WTC11 (cell line): ENCODE data around the gene CCNH. TPM values are rescaled to one million over a fixed set of nuclear protein-coding genes. Genes with fewer than 3 reads are reported as not detected.

Experiments used
- ATAC-seq: fragments of 200-7000 bp; cut with Tn5 transposase; 2 replicates; pipeline ENCODE4 v1.10.0; 2021; ENCODE audit warnings: mild to moderate bottlenecking, moderate library complexity
- CTCF ChIA-PET: fragments of 300-600 bp; sonication (Branson Sonifier 250); formaldehyde crosslinking; loops from one replicate; lab custom pipeline; 2021; ENCODE audit warnings: antibody characterized with exemption; lab: Charles Lee
- POLR2A ChIA-PET: fragments of 350-600 bp; sonication (Branson Sonifier 250); formaldehyde crosslinking; loops from one replicate; lab custom pipeline; 2021; ENCODE audit warnings: antibody characterized with exemption; lab: Charles Lee
- DNase-seq: peaks from one replicate; pipeline ENCODE4 v3.0.0; 2021; ENCODE audit warnings: low spot score
- H3K27ac Mint-ChIP-seq: 2 replicates; pipeline ENCODE4 v1.8.0; 2021; ENCODE audit warnings: mixed read lengths
- H3K27me3 Mint-ChIP-seq: 2 replicates; pipeline ENCODE4 v1.8.0; 2021; ENCODE audit warnings: low read depth, mild to moderate bottlenecking, moderate library complexity, mixed read lengths
- H3K36me3 Mint-ChIP-seq: 2 replicates; pipeline ENCODE4 v1.8.0; 2021; ENCODE audit warnings: mixed read lengths
- H3K4me1 Mint-ChIP-seq: 2 replicates; pipeline ENCODE4 v1.8.0; 2022; ENCODE audit warnings: mixed read lengths
- H3K4me3 Mint-ChIP-seq: 2 replicates; pipeline ENCODE4 v1.8.0; 2021; ENCODE audit warnings: mild to moderate bottlenecking, moderate library complexity, mixed read lengths
- H3K9me3 Mint-ChIP-seq: 2 replicates; pipeline ENCODE4 v1.8.0; 2021; ENCODE audit warnings: mixed read lengths
- CREM ChIP-seq: sonication (generic); formaldehyde crosslinking; IDR thresholded peaks from 2 replicates; pipeline ENCODE4 v1.8.1; 2022; ENCODE audit warnings: mild to moderate bottlenecking, missing genetic modification reagents, moderate library complexity
- ESRRA ChIP-seq: sonication (generic); formaldehyde crosslinking; IDR thresholded peaks from 2 replicates; pipeline ENCODE4 v1.8.1; 2022; ENCODE audit warnings: mild to moderate bottlenecking, missing genetic modification reagents, borderline replicate concordance
- GTF2I ChIP-seq: fragments of 250-450 bp; sonication (Bioruptor Pico); conservative IDR thresholded peaks from 2 replicates; pipeline ENCODE4 v1.4.0; 2021; ENCODE audit warnings: mild to moderate bottlenecking
- MYBL2 ChIP-seq: sonication (generic); formaldehyde crosslinking; IDR thresholded peaks from 2 replicates; pipeline ENCODE4 v1.8.1; 2023; ENCODE audit warnings: mild to moderate bottlenecking, moderate library complexity, missing genetic modification reagents
- NFATC4 ChIP-seq: fragments of 250-450 bp; sonication (Bioruptor Pico); IDR thresholded peaks from 2 replicates; pipeline ENCODE4 v1.9.0; 2021; ENCODE audit warnings: mild to moderate bottlenecking
- NFE2L1 ChIP-seq: sonication (generic); formaldehyde crosslinking; IDR thresholded peaks from 2 replicates; pipeline ENCODE4 v1.8.1; 2023; ENCODE audit warnings: missing genetic modification reagents
- NR1H2 ChIP-seq: sonication (generic); formaldehyde crosslinking; IDR thresholded peaks from 2 replicates; pipeline ENCODE4 v1.9.0; 2021; ENCODE audit warnings: mild to moderate bottlenecking, moderate library complexity, missing genetic modification reagents
- RELA ChIP-seq: sonication (generic); formaldehyde crosslinking; IDR thresholded peaks from 2 replicates; pipeline ENCODE4 v1.8.1; 2022; ENCODE audit warnings: missing genetic modification reagents, mild to moderate bottlenecking, borderline replicate concordance
- ZBTB21 ChIP-seq: sonication (generic); formaldehyde crosslinking; IDR thresholded peaks from 2 replicates; pipeline ENCODE4 v1.8.1; 2023; ENCODE audit warnings: mild to moderate bottlenecking, missing genetic modification reagents, borderline replicate concordance
- ZNF423 ChIP-seq: fragments of 250-450 bp; sonication (Bioruptor Pico); IDR thresholded peaks from 2 replicates; pipeline ENCODE4 v2.1.2; 2022; ENCODE audit warnings: mild to moderate bottlenecking, moderate library complexity
- total RNA-seq: library from RNA; stranded (reverse); gene quantifications from 3 replicates; pipeline ENCODE4 v1.2.3, GENCODE V29; 2021
- TF ChIP-seq, protein P1 (sequence below): fragments of 250-450 bp; sonication (Bioruptor Pico); IDR thresholded peaks from 2 replicates; pipeline ENCODE4 v1.8.0; 2021; ENCODE audit warnings: mild to moderate bottlenecking
- TF ChIP-seq, protein P2 (sequence below): sonication (generic); formaldehyde crosslinking; IDR thresholded peaks from 2 replicates; pipeline ENCODE4 v1.8.1; 2023; ENCODE audit warnings: mild to moderate bottlenecking, missing genetic modification reagents, moderate library complexity
- TF ChIP-seq, protein P3 (sequence below): sonication (generic); formaldehyde crosslinking; IDR thresholded peaks from 2 replicates; pipeline ENCODE4 v1.8.1; 2023; ENCODE audit warnings: mild to moderate bottlenecking, missing genetic modification reagents
- TF ChIP-seq, protein P4 (sequence below): sonication (generic); formaldehyde crosslinking; IDR thresholded peaks from 2 replicates; pipeline ENCODE4 v1.8.1; 2022; ENCODE audit warnings: mild to moderate bottlenecking, moderate library complexity, missing genetic modification reagents
- TF ChIP-seq, protein P5 (sequence below): sonication (generic); formaldehyde crosslinking; IDR thresholded peaks from 2 replicates; pipeline ENCODE4 v1.8.0; 2023; ENCODE audit warnings: missing genetic modification reagents
- TF ChIP-seq, protein P6 (sequence below): sonication (generic); formaldehyde crosslinking; conservative IDR thresholded peaks from 2 replicates; pipeline ENCODE4 v1.8.1; 2023; ENCODE audit warnings: mild to moderate bottlenecking, low read depth, missing genetic modification reagents, moderate library complexity
- TF ChIP-seq, protein P7 (sequence below): fragments of 250-450 bp; sonication (Bioruptor Pico); IDR thresholded peaks from 2 replicates; pipeline ENCODE4 v1.9.0; 2021; ENCODE audit warnings: mild to moderate bottlenecking
- TF ChIP-seq, protein P8 (sequence below): sonication (generic); formaldehyde crosslinking; IDR thresholded peaks from 2 replicates; pipeline ENCODE4 v1.8.1; 2023; ENCODE audit warnings: mild to moderate bottlenecking, missing genetic modification reagents, borderline replicate concordance
- TF ChIP-seq, protein P9 (sequence below): fragments of 250-450 bp; sonication (Bioruptor Pico); IDR thresholded peaks from 2 replicates; pipeline ENCODE4 v1.9.0; 2021; ENCODE audit warnings: mild to moderate bottlenecking

Gene CCNH
- total RNA-seq, 1 experiment from 2014 or later = 35.3 TPM

DNA sequence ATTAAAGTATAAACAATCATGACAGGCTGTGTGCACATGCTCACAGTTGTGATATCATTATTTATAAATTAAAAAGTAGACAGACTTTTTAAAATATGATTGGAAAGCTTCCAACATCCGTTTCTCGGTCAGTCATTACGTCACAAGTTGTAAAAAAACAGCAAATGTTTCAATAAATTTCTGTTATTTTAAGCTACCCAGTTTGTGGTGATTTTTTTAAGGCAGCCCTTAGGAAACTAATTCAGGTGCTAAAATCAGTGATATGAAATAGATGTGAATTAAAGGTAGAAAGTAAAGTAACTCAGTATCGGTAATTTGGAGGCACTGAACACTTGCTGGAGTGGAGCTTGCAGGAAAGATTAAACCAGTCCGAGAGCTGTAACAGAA lies 1.2 kb downstream of the CCNH start:
- no peak for DNase-seq
- peak overlapping the region; percentile 94 for H3K4me3 Mint-ChIP-seq
- peaks cover 13% of the 10 kb centered on the region for H3K4me1 Mint-ChIP-seq
- H3K36me3 Mint-ChIP-seq = peaks cover 38% of the 10 kb centered on the region
- peak overlapping the region; percentile 94 for H3K27ac Mint-ChIP-seq
- H3K27me3 Mint-ChIP-seq = no peaks in the 10 kb centered on the region
- TF ChIP-seq MYBL2 (no peak), ESRRA (CRISPR knock-in tag) (no peak), CREM (CRISPR knock-in tag) (no peak), GTF2I (CRISPR knock-in tag) (no peak), ZNF423 (CRISPR knock-in tag) (no peak), NR1H2 (no peak), RELA (CRISPR knock-in tag) (no peak), ZBTB21 (no peak), NFE2L1 (no peak)
- TF ChIP-seq, protein P1, sequence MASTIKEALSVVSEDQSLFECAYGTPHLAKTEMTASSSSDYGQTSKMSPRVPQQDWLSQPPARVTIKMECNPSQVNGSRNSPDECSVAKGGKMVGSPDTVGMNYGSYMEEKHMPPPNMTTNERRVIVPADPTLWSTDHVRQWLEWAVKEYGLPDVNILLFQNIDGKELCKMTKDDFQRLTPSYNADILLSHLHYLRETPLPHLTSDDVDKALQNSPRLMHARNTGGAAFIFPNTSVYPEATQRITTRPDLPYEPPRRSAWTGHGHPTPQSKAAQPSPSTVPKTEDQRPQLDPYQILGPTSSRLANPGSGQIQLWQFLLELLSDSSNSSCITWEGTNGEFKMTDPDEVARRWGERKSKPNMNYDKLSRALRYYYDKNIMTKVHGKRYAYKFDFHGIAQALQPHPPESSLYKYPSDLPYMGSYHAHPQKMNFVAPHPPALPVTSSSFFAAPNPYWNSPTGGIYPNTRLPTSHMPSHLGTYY = no peak
- TF ChIP-seq, protein P2, sequence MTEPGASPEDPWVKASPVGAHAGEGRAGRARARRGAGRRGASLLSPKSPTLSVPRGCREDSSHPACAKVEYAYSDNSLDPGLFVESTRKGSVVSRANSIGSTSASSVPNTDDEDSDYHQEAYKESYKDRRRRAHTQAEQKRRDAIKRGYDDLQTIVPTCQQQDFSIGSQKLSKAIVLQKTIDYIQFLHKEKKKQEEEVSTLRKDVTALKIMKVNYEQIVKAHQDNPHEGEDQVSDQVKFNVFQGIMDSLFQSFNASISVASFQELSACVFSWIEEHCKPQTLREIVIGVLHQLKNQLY (CRISPR knock-in tag) = no peak
- TF ChIP-seq, protein P3, sequence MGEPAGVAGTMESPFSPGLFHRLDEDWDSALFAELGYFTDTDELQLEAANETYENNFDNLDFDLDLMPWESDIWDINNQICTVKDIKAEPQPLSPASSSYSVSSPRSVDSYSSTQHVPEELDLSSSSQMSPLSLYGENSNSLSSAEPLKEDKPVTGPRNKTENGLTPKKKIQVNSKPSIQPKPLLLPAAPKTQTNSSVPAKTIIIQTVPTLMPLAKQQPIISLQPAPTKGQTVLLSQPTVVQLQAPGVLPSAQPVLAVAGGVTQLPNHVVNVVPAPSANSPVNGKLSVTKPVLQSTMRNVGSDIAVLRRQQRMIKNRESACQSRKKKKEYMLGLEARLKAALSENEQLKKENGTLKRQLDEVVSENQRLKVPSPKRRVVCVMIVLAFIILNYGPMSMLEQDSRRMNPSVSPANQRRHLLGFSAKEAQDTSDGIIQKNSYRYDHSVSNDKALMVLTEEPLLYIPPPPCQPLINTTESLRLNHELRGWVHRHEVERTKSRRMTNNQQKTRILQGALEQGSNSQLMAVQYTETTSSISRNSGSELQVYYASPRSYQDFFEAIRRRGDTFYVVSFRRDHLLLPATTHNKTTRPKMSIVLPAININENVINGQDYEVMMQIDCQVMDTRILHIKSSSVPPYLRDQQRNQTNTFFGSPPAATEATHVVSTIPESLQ (CRISPR knock-in tag) = no peak
- TF ChIP-seq, protein P4, sequence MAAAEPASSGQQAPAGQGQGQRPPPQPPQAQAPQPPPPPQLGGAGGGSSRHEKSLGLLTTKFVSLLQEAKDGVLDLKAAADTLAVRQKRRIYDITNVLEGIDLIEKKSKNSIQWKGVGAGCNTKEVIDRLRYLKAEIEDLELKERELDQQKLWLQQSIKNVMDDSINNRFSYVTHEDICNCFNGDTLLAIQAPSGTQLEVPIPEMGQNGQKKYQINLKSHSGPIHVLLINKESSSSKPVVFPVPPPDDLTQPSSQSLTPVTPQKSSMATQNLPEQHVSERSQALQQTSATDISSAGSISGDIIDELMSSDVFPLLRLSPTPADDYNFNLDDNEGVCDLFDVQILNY (CRISPR knock-in tag) = no peak
- TF ChIP-seq, protein P5, sequence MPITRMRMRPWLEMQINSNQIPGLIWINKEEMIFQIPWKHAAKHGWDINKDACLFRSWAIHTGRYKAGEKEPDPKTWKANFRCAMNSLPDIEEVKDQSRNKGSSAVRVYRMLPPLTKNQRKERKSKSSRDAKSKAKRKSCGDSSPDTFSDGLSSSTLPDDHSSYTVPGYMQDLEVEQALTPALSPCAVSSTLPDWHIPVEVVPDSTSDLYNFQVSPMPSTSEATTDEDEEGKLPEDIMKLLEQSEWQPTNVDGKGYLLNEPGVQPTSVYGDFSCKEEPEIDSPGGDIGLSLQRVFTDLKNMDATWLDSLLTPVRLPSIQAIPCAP = no peak
- TF ChIP-seq, protein P6, sequence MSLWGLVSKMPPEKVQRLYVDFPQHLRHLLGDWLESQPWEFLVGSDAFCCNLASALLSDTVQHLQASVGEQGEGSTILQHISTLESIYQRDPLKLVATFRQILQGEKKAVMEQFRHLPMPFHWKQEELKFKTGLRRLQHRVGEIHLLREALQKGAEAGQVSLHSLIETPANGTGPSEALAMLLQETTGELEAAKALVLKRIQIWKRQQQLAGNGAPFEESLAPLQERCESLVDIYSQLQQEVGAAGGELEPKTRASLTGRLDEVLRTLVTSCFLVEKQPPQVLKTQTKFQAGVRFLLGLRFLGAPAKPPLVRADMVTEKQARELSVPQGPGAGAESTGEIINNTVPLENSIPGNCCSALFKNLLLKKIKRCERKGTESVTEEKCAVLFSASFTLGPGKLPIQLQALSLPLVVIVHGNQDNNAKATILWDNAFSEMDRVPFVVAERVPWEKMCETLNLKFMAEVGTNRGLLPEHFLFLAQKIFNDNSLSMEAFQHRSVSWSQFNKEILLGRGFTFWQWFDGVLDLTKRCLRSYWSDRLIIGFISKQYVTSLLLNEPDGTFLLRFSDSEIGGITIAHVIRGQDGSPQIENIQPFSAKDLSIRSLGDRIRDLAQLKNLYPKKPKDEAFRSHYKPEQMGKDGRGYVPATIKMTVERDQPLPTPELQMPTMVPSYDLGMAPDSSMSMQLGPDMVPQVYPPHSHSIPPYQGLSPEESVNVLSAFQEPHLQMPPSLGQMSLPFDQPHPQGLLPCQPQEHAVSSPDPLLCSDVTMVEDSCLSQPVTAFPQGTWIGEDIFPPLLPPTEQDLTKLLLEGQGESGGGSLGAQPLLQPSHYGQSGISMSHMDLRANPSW (CRISPR knock-in tag) = no peak
- TF ChIP-seq, protein P7, sequence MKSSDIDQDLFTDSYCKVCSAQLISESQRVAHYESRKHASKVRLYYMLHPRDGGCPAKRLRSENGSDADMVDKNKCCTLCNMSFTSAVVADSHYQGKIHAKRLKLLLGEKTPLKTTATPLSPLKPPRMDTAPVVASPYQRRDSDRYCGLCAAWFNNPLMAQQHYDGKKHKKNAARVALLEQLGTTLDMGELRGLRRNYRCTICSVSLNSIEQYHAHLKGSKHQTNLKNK (CRISPR knock-in tag) = no peak
- TF ChIP-seq, all 79 proteins: peak for 0
- no peak for ATAC-seq
- ChIA-PET CTCF (interaction anchor here (1.4 to 1.6 kb wide), 2 partner anchors 12 to 370 kb away, joined by 3 to 7 read pairs; no protein-coding TSS in a partner anchor), POLR2A (no interaction called here)
- no peaks in the 10 kb centered on the region for H3K9me3 Mint-ChIP-seq

DNA sequence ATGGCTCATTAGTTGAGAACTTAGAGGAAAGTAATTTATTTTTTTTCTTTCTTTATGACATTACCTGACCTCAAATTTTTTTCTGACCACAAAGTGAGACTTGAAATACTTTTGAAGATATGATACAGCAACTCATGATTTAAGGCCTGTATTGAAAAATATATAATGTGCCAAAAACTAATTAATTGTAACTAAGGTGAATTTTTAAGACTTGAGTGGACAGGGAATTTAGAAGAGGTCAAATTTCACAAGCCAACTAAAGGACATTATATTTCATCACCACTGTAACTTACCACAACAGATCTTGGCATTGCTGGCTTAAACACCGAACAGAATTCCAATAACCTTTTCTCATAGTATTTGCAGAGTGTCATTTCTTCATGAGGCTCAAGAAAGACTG lies 1.8 kb downstream of the CCNH start:
- POLR2A ChIA-PET = no interaction called here
- TF ChIP-seq, protein P8, sequence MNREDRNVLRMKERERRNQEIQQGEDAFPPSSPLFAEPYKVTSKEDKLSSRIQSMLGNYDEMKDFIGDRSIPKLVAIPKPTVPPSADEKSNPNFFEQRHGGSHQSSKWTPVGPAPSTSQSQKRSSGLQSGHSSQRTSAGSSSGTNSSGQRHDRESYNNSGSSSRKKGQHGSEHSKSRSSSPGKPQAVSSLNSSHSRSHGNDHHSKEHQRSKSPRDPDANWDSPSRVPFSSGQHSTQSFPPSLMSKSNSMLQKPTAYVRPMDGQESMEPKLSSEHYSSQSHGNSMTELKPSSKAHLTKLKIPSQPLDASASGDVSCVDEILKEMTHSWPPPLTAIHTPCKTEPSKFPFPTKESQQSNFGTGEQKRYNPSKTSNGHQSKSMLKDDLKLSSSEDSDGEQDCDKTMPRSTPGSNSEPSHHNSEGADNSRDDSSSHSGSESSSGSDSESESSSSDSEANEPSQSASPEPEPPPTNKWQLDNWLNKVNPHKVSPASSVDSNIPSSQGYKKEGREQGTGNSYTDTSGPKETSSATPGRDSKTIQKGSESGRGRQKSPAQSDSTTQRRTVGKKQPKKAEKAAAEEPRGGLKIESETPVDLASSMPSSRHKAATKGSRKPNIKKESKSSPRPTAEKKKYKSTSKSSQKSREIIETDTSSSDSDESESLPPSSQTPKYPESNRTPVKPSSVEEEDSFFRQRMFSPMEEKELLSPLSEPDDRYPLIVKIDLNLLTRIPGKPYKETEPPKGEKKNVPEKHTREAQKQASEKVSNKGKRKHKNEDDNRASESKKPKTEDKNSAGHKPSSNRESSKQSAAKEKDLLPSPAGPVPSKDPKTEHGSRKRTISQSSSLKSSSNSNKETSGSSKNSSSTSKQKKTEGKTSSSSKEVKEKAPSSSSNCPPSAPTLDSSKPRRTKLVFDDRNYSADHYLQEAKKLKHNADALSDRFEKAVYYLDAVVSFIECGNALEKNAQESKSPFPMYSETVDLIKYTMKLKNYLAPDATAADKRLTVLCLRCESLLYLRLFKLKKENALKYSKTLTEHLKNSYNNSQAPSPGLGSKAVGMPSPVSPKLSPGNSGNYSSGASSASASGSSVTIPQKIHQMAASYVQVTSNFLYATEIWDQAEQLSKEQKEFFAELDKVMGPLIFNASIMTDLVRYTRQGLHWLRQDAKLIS (CRISPR knock-in tag) = no peak
- no peak for TF ChIP-seq NFATC4
- no peak for TF ChIP-seq MYBL2
- TF ChIP-seq, protein P9, sequence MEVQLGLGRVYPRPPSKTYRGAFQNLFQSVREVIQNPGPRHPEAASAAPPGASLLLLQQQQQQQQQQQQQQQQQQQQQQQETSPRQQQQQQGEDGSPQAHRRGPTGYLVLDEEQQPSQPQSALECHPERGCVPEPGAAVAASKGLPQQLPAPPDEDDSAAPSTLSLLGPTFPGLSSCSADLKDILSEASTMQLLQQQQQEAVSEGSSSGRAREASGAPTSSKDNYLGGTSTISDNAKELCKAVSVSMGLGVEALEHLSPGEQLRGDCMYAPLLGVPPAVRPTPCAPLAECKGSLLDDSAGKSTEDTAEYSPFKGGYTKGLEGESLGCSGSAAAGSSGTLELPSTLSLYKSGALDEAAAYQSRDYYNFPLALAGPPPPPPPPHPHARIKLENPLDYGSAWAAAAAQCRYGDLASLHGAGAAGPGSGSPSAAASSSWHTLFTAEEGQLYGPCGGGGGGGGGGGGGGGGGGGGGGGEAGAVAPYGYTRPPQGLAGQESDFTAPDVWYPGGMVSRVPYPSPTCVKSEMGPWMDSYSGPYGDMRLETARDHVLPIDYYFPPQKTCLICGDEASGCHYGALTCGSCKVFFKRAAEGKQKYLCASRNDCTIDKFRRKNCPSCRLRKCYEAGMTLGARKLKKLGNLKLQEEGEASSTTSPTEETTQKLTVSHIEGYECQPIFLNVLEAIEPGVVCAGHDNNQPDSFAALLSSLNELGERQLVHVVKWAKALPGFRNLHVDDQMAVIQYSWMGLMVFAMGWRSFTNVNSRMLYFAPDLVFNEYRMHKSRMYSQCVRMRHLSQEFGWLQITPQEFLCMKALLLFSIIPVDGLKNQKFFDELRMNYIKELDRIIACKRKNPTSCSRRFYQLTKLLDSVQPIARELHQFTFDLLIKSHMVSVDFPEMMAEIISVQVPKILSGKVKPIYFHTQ (CRISPR knock-in tag) = no peak
- TF ChIP-seq, protein P7 (CRISPR knock-in tag) = no peak

More for the DNA sequence above, 1.8 kb downstream of the CCNH start:
- peak overlapping the region; percentile 82; the same call in 1 of the 2 replicates for H3K27ac Mint-ChIP-seq
- DNase-seq = no peak
- peaks cover 44% of the 10 kb centered on the region for H3K36me3 Mint-ChIP-seq
- CTCF ChIA-PET = interaction anchor here (1.4 kb wide), 1 partner anchor 370 kb away, joined by 3 read pairs; no protein-coding TSS in a partner anchor
- no peaks in the 10 kb centered on the region for H3K9me3 Mint-ChIP-seq
- peaks cover 13% of the 10 kb centered on the region for H3K4me1 Mint-ChIP-seq
- H3K27me3 Mint-ChIP-seq = no peaks in the 10 kb centered on the region
- H3K4me3 Mint-ChIP-seq = peak overlapping the region; percentile 60
- no peak for ATAC-seq
